ENCODE results near the gene KBTBD12.

DNA sequence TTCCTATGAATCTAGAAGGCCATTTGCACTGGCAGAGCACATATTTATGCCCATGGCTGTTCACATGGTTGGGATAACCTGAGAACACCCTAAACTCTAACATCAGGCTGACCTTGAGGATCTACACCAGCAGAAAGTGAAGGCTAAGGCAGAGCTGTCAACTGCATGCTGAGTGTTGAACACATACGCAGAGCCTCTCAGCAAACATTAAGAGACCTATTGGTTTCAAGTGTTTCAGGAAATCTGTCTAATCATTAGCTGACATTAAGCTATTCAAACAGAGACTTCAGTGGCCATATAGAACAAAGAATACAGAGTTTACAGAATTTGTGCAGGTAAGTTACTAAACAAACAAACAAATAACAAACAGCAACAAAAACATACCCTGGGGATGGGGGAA lies 121.1 kb downstream of the KBTBD12 start:
- no peak for TF ChIP-seq NFIC (IDR thresholded peaks at IDR 0.05; ENCODE audit: borderline replicate concordance)
- TF ChIP-seq, protein P1, sequence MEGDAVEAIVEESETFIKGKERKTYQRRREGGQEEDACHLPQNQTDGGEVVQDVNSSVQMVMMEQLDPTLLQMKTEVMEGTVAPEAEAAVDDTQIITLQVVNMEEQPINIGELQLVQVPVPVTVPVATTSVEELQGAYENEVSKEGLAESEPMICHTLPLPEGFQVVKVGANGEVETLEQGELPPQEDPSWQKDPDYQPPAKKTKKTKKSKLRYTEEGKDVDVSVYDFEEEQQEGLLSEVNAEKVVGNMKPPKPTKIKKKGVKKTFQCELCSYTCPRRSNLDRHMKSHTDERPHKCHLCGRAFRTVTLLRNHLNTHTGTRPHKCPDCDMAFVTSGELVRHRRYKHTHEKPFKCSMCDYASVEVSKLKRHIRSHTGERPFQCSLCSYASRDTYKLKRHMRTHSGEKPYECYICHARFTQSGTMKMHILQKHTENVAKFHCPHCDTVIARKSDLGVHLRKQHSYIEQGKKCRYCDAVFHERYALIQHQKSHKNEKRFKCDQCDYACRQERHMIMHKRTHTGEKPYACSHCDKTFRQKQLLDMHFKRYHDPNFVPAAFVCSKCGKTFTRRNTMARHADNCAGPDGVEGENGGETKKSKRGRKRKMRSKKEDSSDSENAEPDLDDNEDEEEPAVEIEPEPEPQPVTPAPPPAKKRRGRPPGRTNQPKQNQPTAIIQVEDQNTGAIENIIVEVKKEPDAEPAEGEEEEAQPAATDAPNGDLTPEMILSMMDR (IDR thresholded peaks at IDR 0.05), result no peak
- TF ChIP-seq SMC3 (IDR thresholded peaks at IDR 0.05; ENCODE audit: low read depth, low read length), result no peak
- TF ChIP-seq RAD21 (IDR thresholded peaks at IDR 0.05; ENCODE audit: low read length), result no peak
